ENCODE measurements around the gene LONP2.
A peak's percentile ranks its signal among the peaks of the same experiment; 100 is the strongest.
"Not testable (repeated sequence)": the region's sequence is repeated elsewhere in the genome, so short reads cannot be mapped to it uniquely, and the experiment has no call there.

Gene LONP2

GRCh38 chr16:48361540-48362144, 117.5 kb downstream of the LONP2 start:
- TF ChIP-seq POLR2AphosphoS5 (IDR thresholded peaks at IDR 0.05; ENCODE audit: low read depth, low read length), result no peak
- TF ChIP-seq TAF1 (IDR thresholded peaks at IDR 0.05; ENCODE audit: borderline replicate concordance, low read depth, low read length), result no peak
- no peak for TF ChIP-seq POLR2A (IDR thresholded peaks at IDR 0.05; ENCODE audit: low read depth, low read length)
- FAIRE-seq (no peak), DNase-seq (ENCODE audit: insufficient read length) (no peak)

- TF ChIP-seq POLR2A (IDR thresholded peaks at IDR 0.05; ENCODE audit: low read depth, low read length), result no peak
- no peak for FAIRE-seq
- DNase-seq (ENCODE audit: insufficient read length), result no peak
Measured at GRCh38 chr16:48365025-48365600, 121.0 kb downstream of the LONP2 start.

GRCh38 chr16:48365601-48366164, 121.6 kb downstream of the LONP2 start:
- DNase-seq (ENCODE audit: insufficient read length), result peak; percentile 62
- TF ChIP-seq TAF1 (IDR thresholded peaks at IDR 0.05; ENCODE audit: borderline replicate concordance, low read depth, low read length) (no peak), POLR2AphosphoS5 (IDR thresholded peaks at IDR 0.05; ENCODE audit: low read depth, low read length) (no peak), POLR2A (IDR thresholded peaks at IDR 0.05; ENCODE audit: low read depth, low read length) (no peak)
- peak; percentile 40 for FAIRE-seq

- TF ChIP-seq POLR2A (IDR thresholded peaks at IDR 0.05; ENCODE audit: low read depth, low read length), result no peak
- peak; percentile 30; the same call in 1 of the 2 replicates for TF ChIP-seq POLR2AphosphoS5 (IDR thresholded peaks at IDR 0.05; ENCODE audit: low read depth, low read length)
- DNase-seq (ENCODE audit: insufficient read length), result no peak
- peak; percentile 76 for FAIRE-seq
Measured at GRCh38 chr16:48366165-48367093, 122.3 kb downstream of the LONP2 start.

- no peak for DNase-seq (ENCODE audit: insufficient read length)
- no peak for TF ChIP-seq TAF1 (IDR thresholded peaks at IDR 0.05; ENCODE audit: borderline replicate concordance, low read depth, low read length)
- TF ChIP-seq POLR2A (IDR thresholded peaks at IDR 0.05; ENCODE audit: low read depth, low read length), result no peak
- no peak for TF ChIP-seq POLR2AphosphoS5 (IDR thresholded peaks at IDR 0.05; ENCODE audit: low read depth, low read length)
- FAIRE-seq, result no peak
Measured at GRCh38 chr16:48367441-48368049, 123.4 kb downstream of the LONP2 start.

- no peak for FAIRE-seq
- no peak for DNase-seq (ENCODE audit: insufficient read length)
- no peak for TF ChIP-seq TAF1 (IDR thresholded peaks at IDR 0.05; ENCODE audit: borderline replicate concordance, low read depth, low read length)
- no peak for TF ChIP-seq POLR2AphosphoS5 (IDR thresholded peaks at IDR 0.05; ENCODE audit: low read depth, low read length)
- TF ChIP-seq POLR2A (IDR thresholded peaks at IDR 0.05; ENCODE audit: low read depth, low read length), result no peak
Measured at GRCh38 chr16:48369765-48370164, 125.7 kb downstream of the LONP2 start.

- no peak for TF ChIP-seq POLR2A (IDR thresholded peaks at IDR 0.05; ENCODE audit: low read depth, low read length)
- TF ChIP-seq POLR2AphosphoS5 (IDR thresholded peaks at IDR 0.05; ENCODE audit: low read depth, low read length), result no peak
- TF ChIP-seq TAF1 (IDR thresholded peaks at IDR 0.05; ENCODE audit: borderline replicate concordance, low read depth, low read length), result no peak
- no peak for FAIRE-seq
- DNase-seq (ENCODE audit: insufficient read length), result no peak
Measured at GRCh38 chr16:48370229-48370628, 126.1 kb downstream of the LONP2 start.

- DNase-seq (ENCODE audit: insufficient read length); FAIRE-seq: not testable (repeated sequence)
Measured at GRCh38 chr16:48370668-48371392, 126.7 kb downstream of the LONP2 start.

GRCh38 chr16:48371393-48371780, 127.3 kb downstream of the LONP2 start:
- TF ChIP-seq TAF1 (IDR thresholded peaks at IDR 0.05; ENCODE audit: borderline replicate concordance, low read depth, low read length) (no peak), POLR2A (IDR thresholded peaks at IDR 0.05; ENCODE audit: low read depth, low read length) (no peak), POLR2AphosphoS5 (IDR thresholded peaks at IDR 0.05; ENCODE audit: low read depth, low read length) (no peak)
- no peak for DNase-seq (ENCODE audit: insufficient read length)
- no peak for FAIRE-seq

- TF ChIP-seq TAF1 (IDR thresholded peaks at IDR 0.05; ENCODE audit: borderline replicate concordance, low read depth, low read length) (no peak), POLR2A (IDR thresholded peaks at IDR 0.05; ENCODE audit: low read depth, low read length) (no peak), POLR2AphosphoS5 (IDR thresholded peaks at IDR 0.05; ENCODE audit: low read depth, low read length) (no peak)
- DNase-seq (ENCODE audit: insufficient read length) (no peak), FAIRE-seq (no peak)
Measured at GRCh38 chr16:48372744-48373143, 128.6 kb downstream of the LONP2 start.

Measured in GM12892 (cell line).